SK-N-SH (cell line): ENCODE results near the gene TSPAN16.

Experiments
- CTCF ChIP-seq: fragments of 200-600 bp; sonication (generic); IDR thresholded peaks from 2 replicates; pipeline ENCODE4 v1.6.1; 2017; ENCODE audit warnings: antibody characterized with exemption, mild to moderate bottlenecking, moderate library complexity
- EP300 ChIP-seq, 2 experiments: IDR thresholded peaks; 2 replicates each; pipeline versions ENCODE4 v1.4.0 to v1.6.1; 2012; ENCODE audit warnings: borderline replicate concordance in 1 of 2, low read depth in 1 of 2, low read length in 1 of 2
- GABPA ChIP-seq: IDR thresholded peaks from 2 replicates; pipeline ENCODE4 v1.4.0; 2012; ENCODE audit warnings: low read depth, mild to moderate bottlenecking
- MXI1 ChIP-seq: IDR thresholded peaks from 2 replicates; pipeline ENCODE4 v1.6.1; 2012; ENCODE audit warnings: mild to moderate bottlenecking, low read depth, low read length, improper control_type of control experiment
- POLR2AphosphoS5 ChIP-seq: IDR thresholded peaks from 2 replicates; pipeline ENCODE4 v1.6.1; 2012; ENCODE audit warnings: low read depth, low read length
- RXRA ChIP-seq: IDR thresholded peaks from 2 replicates; pipeline ENCODE4 v1.4.0; 2012; ENCODE audit warnings: low read depth, mild to moderate bottlenecking, borderline replicate concordance
- SIN3A ChIP-seq: IDR thresholded peaks from 2 replicates; pipeline ENCODE4 v1.6.1; 2012; ENCODE audit warnings: low read depth, mild to moderate bottlenecking, low read length, moderate library complexity, borderline replicate concordance
- TAF1 ChIP-seq: IDR thresholded peaks from 2 replicates; pipeline ENCODE4 v1.6.1; 2012; ENCODE audit warnings: low read depth, mild to moderate bottlenecking, low read length, moderate library complexity, borderline replicate concordance

DNA sequence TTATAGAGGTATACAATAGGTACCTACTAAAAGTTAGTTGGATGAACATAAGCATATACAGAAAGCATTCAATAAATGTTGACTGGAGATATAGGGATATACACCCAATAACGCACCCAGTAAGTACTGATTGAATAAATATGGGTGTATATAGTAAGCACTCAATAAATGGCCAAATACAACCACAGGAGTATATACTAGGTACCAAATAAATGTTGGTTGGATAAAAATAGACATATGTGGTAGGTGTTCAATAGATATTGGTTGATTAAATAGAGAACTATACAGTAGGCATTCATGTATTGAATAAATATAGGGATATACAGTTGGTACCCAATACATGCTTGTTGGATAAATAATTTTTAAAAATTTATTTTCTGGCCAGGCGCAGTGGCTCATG lies 47.1 kb upstream of the TSPAN16 start:
- TF ChIP-seq GABPA (no peak), SIN3A (no peak), POLR2AphosphoS5 (no peak), CTCF (no peak), EP300 (IDR thresholded peaks at IDR 0.05; ENCODE audit: borderline replicate concordance in 1 of 2, low read depth in 1 of 2, low read length in 1 of 2) (no peak), MXI1 (no peak), RXRA (no peak), TAF1 (no peak)
